Measurements from ENCODE around the gene BMPER. TPM values are rescaled to one million over a fixed set of nuclear protein-coding genes. Genes with fewer than 3 reads are reported as not detected.

Gene BMPER
- total and polyA plus RNA-seq, 2 of the 8 experiments (the other 6 are each of a cell fraction or from before 2014, with no cell fraction given), result 0.33 to 0.69 TPM

GRCh38 chr7:33892945-33893344 lies 12.4 kb upstream of the BMPER start (continued):
- TF ChIP-seq RXRA (IDR thresholded peaks at IDR 0.05; ENCODE audit: insufficient read depth, low read depth, low read length) (no peak), ZNF274 (IDR thresholded peaks at IDR 0.05; ENCODE audit: borderline replicate concordance, extremely low read depth, low read length) (no peak), TEAD4 (IDR thresholded peaks at IDR 0.05; ENCODE audit: low read depth, low read length) (no peak), CHD2 (IDR thresholded peaks at IDR 0.05; ENCODE audit: low read length) (no peak), RAD21 (IDR thresholded peaks at IDR 0.05 in 1 of 2, conservative IDR thresholded peaks at IDR 0.05 in 1 of 2; ENCODE audit: low read depth in 2 of 2, low read length in 2 of 2) (no peak)

Measured in H1 (cell line).